SK-N-SH treated with all-trans-retinoic acid at 6 μM for 48 hours (cell line): ENCODE measurements around the gene LCN1.

Experiments
- ATAC-seq: fragments of 200-7000 bp; cut with Tn5 transposase; 3 replicates; pipeline ENCODE4 v1.9.1; 2020; ENCODE audit warnings: mild to moderate bottlenecking, moderate library complexity
- ARNTL ChIP-seq: fragments of 450-650 bp; formaldehyde crosslinking; IDR thresholded peaks from 2 replicates; pipeline ENCODE4 v1.5.0; 2020; ENCODE audit warnings: low read depth, mild to moderate bottlenecking, moderate library complexity, borderline replicate concordance
- CSDC2 ChIP-seq: fragments of 250-450 bp; sonication (Bioruptor Pico); IDR thresholded peaks from 2 replicates; pipeline ENCODE4 v1.5.0; 2020; ENCODE audit warnings: mild to moderate bottlenecking, moderate library complexity
- ESRRG ChIP-seq: fragments of 250-450 bp; sonication (Bioruptor Pico); IDR thresholded peaks from 2 replicates; pipeline ENCODE4 v1.6.1; 2021; ENCODE audit warnings: mild to moderate bottlenecking
- GLIS3 ChIP-seq: fragments of 250-450 bp; sonication (Bioruptor Pico); IDR thresholded peaks from 2 replicates; pipeline ENCODE4 v1.5.0; 2020; ENCODE audit warnings: mild to moderate bottlenecking, moderate library complexity
- ISL1 ChIP-seq: fragments of 250-450 bp; sonication (Bioruptor Pico); IDR thresholded peaks from 2 replicates; pipeline ENCODE4 v2.1.2; 2022; ENCODE audit warnings: mild to moderate bottlenecking, moderate library complexity
- OSR1 ChIP-seq: fragments of 250-450 bp; sonication (Bioruptor Pico); IDR thresholded peaks from 2 replicates; pipeline ENCODE4 v1.8.0; 2022; ENCODE audit warnings: moderate library complexity, mild to moderate bottlenecking, inconsistent platforms
- RARB ChIP-seq: fragments of 250-450 bp; sonication (Bioruptor Pico); IDR thresholded peaks from 2 replicates; pipeline ENCODE4 v1.8.0; 2021; ENCODE audit warnings: mild to moderate bottlenecking, moderate library complexity
- SNAI2 ChIP-seq: fragments of 250-450 bp; sonication (Bioruptor Pico); IDR thresholded peaks from 2 replicates; pipeline ENCODE4 v1.5.0; 2020; ENCODE audit warnings: mild to moderate bottlenecking, moderate library complexity
- TCF4 ChIP-seq: fragments of 250-450 bp; sonication (Bioruptor Pico); IDR thresholded peaks from 2 replicates; pipeline ENCODE4 v1.8.0; 2021; ENCODE audit warnings: mild to moderate bottlenecking, moderate library complexity, borderline replicate concordance
- TOX ChIP-seq: fragments of 250-450 bp; sonication (Bioruptor Pico); IDR thresholded peaks from 2 replicates; pipeline ENCODE4 v1.8.0; 2021; ENCODE audit warnings: mild to moderate bottlenecking, moderate library complexity, borderline replicate concordance
- ZC3H10 ChIP-seq: fragments of 250-450 bp; sonication (Bioruptor Pico); IDR thresholded peaks from 2 replicates; pipeline ENCODE4 v1.5.1; 2021; ENCODE audit warnings: mild to moderate bottlenecking, moderate library complexity
- ZFP3 ChIP-seq: fragments of 250-450 bp; sonication (Bioruptor Pico); IDR thresholded peaks from 2 replicates; pipeline ENCODE4 v1.5.0; 2020; ENCODE audit warnings: mild to moderate bottlenecking, moderate library complexity
- ZFP30 ChIP-seq: fragments of 450-650 bp; formaldehyde crosslinking; IDR thresholded peaks from 2 replicates; pipeline ENCODE4 v1.5.0; 2022; ENCODE audit warnings: mild to moderate bottlenecking, moderate library complexity
- ZNF565 ChIP-seq: fragments of 450-650 bp; formaldehyde crosslinking; conservative IDR thresholded peaks from 2 replicates; pipeline ENCODE4 v1.5.0; 2020; ENCODE audit warnings: low read depth, mild to moderate bottlenecking, moderate library complexity
- ZNF70 ChIP-seq: fragments of 450-650 bp; formaldehyde crosslinking; IDR thresholded peaks from 2 replicates; pipeline ENCODE4 v1.5.0; 2020; ENCODE audit warnings: mild to moderate bottlenecking, moderate library complexity
- ZNF8 ChIP-seq: fragments of 450-650 bp; formaldehyde crosslinking; IDR thresholded peaks from 2 replicates; pipeline ENCODE4 v1.5.0; 2020; ENCODE audit warnings: mild to moderate bottlenecking, moderate library complexity
- TF ChIP-seq, protein P1 (sequence below): fragments of 250-450 bp; sonication (Bioruptor Pico); IDR thresholded peaks from 2 replicates; pipeline ENCODE4 v1.8.0; 2021; ENCODE audit warnings: low read depth, mild to moderate bottlenecking, moderate library complexity, borderline replicate concordance
- TF ChIP-seq, protein P2 (sequence below): fragments of 250-450 bp; sonication (Bioruptor Pico); IDR thresholded peaks from 2 replicates; pipeline ENCODE4 v1.8.0; 2020; ENCODE audit warnings: mild to moderate bottlenecking, moderate library complexity, borderline replicate concordance
- TF ChIP-seq, protein P3 (sequence below): fragments of 250-450 bp; sonication (Bioruptor Pico); IDR thresholded peaks from 2 replicates; pipeline ENCODE4 v1.5.1; 2021; ENCODE audit warnings: mild to moderate bottlenecking, moderate library complexity
- TF ChIP-seq, protein P4 (sequence below): fragments of 250-450 bp; sonication (Bioruptor Pico); IDR thresholded peaks from 2 replicates; pipeline ENCODE4 v1.5.0; 2020; ENCODE audit warnings: mild to moderate bottlenecking, moderate library complexity
- TF ChIP-seq, protein P5 (sequence below): fragments of 250-450 bp; sonication (Bioruptor Pico); IDR thresholded peaks from 2 replicates; pipeline ENCODE4 v1.5.1; 2020; ENCODE audit warnings: low read depth, mild to moderate bottlenecking, moderate library complexity

LCN1 gene

DNA sequence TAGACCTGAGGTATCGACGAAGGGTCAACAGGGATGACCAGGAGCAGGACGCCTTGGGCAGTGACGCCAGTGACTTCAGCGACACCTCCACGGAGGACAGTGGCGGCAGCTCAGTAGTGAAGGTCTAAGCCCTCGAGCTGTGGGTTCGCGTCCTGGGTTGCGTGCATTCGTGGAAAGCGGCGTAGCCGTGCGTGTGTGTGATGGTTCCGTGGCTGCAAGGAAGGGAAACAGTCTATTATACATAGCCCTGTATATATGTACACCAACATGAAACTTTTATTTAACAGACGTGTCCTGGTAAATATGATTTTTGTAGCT lies 33.3 kb upstream of the LCN1 start:
- TF ChIP-seq, protein P1, sequence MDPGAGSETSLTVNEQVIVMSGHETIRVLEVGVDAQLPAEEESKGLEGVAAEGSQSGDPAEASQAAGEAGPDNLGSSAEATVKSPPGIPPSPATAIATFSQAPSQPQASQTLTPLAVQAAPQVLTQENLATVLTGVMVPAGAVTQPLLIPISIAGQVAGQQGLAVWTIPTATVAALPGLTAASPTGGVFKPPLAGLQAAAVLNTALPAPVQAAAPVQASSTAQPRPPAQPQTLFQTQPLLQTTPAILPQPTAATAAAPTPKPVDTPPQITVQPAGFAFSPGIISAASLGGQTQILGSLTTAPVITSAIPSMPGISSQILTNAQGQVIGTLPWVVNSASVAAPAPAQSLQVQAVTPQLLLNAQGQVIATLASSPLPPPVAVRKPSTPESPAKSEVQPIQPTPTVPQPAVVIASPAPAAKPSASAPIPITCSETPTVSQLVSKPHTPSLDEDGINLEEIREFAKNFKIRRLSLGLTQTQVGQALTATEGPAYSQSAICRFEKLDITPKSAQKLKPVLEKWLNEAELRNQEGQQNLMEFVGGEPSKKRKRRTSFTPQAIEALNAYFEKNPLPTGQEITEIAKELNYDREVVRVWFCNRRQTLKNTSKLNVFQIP (CRISPR knock-in tag) = no peak
- TF ChIP-seq TCF4 (CRISPR knock-in tag) (no peak), ISL1 (CRISPR knock-in tag) (no peak)

DNA sequence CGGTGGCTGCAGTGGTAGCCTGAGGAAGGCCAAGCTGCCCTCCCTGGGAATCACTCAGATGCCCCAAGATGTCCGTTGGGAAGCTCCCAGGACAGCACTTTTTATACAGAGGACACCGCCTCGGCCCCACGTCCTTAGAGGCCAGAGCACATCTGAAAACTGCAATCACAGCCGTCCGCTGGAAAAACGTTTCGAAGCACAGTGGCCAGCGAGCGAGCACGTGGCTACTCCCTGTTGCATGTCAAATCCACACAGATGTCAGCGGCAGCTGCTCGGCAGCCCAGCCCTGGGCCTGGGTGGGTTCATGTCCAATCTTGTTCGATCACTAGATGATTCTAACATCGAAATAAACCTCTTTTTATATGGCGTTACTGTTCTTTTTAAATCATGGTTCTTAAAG lies 32.7 kb upstream of the LCN1 start:
- ATAC-seq = no peak
- TF ChIP-seq, protein P2, sequence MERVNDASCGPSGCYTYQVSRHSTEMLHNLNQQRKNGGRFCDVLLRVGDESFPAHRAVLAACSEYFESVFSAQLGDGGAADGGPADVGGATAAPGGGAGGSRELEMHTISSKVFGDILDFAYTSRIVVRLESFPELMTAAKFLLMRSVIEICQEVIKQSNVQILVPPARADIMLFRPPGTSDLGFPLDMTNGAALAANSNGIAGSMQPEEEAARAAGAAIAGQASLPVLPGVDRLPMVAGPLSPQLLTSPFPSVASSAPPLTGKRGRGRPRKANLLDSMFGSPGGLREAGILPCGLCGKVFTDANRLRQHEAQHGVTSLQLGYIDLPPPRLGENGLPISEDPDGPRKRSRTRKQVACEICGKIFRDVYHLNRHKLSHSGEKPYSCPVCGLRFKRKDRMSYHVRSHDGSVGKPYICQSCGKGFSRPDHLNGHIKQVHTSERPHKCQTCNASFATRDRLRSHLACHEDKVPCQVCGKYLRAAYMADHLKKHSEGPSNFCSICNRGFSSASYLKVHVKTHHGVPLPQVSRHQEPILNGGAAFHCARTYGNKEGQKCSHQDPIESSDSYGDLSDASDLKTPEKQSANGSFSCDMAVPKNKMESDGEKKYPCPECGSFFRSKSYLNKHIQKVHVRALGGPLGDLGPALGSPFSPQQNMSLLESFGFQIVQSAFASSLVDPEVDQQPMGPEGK (CRISPR knock-in tag) = no peak
- TF ChIP-seq, protein P3, sequence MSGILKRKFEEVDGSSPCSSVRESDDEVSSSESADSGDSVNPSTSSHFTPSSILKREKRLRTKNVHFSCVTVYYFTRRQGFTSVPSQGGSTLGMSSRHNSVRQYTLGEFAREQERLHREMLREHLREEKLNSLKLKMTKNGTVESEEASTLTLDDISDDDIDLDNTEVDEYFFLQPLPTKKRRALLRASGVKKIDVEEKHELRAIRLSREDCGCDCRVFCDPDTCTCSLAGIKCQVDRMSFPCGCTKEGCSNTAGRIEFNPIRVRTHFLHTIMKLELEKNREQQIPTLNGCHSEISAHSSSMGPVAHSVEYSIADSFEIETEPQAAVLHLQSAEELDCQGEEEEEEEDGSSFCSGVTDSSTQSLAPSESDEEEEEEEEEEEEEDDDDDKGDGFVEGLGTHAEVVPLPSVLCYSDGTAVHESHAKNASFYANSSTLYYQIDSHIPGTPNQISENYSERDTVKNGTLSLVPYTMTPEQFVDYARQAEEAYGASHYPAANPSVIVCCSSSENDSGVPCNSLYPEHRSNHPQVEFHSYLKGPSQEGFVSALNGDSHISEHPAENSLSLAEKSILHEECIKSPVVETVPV (CRISPR knock-in tag) = no peak
- TF ChIP-seq TOX = no peak
- TF ChIP-seq ESRRG (CRISPR knock-in tag) = no peak
- no peak for TF ChIP-seq RARB (CRISPR knock-in tag)
- TF ChIP-seq ARNTL (CRISPR knock-in tag) = no peak
- TF ChIP-seq TCF4 (CRISPR knock-in tag) = no peak
- TF ChIP-seq, protein P1 (CRISPR knock-in tag) = no peak
- TF ChIP-seq SNAI2 (CRISPR knock-in tag) = no peak
- TF ChIP-seq GLIS3 (CRISPR knock-in tag) = no peak
- TF ChIP-seq ZNF8 (CRISPR knock-in tag) = no peak
- TF ChIP-seq ZC3H10 (CRISPR knock-in tag) = no peak
- TF ChIP-seq, protein P4, sequence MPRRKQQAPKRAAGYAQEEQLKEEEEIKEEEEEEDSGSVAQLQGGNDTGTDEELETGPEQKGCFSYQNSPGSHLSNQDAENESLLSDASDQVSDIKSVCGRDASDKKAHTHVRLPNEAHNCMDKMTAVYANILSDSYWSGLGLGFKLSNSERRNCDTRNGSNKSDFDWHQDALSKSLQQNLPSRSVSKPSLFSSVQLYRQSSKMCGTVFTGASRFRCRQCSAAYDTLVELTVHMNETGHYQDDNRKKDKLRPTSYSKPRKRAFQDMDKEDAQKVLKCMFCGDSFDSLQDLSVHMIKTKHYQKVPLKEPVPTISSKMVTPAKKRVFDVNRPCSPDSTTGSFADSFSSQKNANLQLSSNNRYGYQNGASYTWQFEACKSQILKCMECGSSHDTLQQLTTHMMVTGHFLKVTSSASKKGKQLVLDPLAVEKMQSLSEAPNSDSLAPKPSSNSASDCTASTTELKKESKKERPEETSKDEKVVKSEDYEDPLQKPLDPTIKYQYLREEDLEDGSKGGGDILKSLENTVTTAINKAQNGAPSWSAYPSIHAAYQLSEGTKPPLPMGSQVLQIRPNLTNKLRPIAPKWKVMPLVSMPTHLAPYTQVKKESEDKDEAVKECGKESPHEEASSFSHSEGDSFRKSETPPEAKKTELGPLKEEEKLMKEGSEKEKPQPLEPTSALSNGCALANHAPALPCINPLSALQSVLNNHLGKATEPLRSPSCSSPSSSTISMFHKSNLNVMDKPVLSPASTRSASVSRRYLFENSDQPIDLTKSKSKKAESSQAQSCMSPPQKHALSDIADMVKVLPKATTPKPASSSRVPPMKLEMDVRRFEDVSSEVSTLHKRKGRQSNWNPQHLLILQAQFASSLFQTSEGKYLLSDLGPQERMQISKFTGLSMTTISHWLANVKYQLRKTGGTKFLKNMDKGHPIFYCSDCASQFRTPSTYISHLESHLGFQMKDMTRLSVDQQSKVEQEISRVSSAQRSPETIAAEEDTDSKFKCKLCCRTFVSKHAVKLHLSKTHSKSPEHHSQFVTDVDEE = no peak
- no peak for TF ChIP-seq ZFP30 (CRISPR knock-in tag)
- no peak for TF ChIP-seq ZNF70 (CRISPR knock-in tag)
- TF ChIP-seq ISL1 (CRISPR knock-in tag) = no peak
- TF ChIP-seq OSR1 (CRISPR knock-in tag) = no peak
- TF ChIP-seq, protein P5, sequence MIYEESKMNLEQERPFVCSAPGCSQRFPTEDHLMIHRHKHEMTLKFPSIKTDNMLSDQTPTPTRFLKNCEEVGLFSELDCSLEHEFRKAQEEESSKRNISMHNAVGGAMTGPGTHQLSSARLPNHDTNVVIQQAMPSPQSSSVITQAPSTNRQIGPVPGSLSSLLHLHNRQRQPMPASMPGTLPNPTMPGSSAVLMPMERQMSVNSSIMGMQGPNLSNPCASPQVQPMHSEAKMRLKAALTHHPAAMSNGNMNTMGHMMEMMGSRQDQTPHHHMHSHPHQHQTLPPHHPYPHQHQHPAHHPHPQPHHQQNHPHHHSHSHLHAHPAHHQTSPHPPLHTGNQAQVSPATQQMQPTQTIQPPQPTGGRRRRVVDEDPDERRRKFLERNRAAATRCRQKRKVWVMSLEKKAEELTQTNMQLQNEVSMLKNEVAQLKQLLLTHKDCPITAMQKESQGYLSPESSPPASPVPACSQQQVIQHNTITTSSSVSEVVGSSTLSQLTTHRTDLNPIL (CRISPR knock-in tag) = no peak
- no peak for TF ChIP-seq ZFP3 (CRISPR knock-in tag)
- TF ChIP-seq, all 23 proteins: peak for 0

More for the DNA sequence above, 33.3 kb upstream of the LCN1 start:
- no peak for ATAC-seq

DNA sequence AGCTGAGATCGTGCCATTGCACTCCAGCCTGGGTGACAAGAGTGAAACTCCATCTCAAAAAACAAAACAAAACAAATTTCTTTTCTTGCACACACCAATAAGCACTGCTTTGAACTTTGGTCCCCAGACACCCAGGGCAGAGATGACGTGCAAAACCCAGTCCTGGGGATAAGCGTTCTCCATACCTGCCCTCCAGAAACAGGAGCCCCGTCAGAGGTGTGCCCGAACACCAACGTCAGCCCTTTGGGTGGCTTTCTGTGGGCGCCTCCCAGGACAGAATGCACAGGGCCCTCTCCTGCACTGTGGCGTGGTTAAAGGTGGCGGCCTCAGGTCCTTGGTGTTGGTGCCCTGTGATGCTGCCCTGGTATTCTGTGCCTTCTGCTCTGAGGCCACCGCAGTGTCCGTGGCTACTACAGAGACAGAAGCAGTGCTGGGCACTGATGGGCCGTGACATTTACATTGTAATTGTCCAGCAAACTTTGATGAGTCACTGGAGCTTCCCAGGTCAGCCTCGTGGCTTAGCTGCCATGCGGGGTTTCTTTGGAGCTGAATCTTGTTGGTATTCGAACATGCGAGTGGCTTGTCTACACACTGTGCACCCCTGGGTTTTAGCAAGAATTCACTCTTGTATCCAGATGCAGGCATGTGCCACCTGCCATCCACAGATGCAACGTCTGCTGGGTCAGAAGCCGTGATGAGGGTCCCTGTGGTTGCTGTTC lies 31.9 kb upstream of the LCN1 start:
- no peak for ATAC-seq
- TF ChIP-seq, protein P1 (CRISPR knock-in tag) = no peak
- TF ChIP-seq ZNF565 = no peak
- no peak for TF ChIP-seq ISL1 (CRISPR knock-in tag)
- TF ChIP-seq, protein P5 (CRISPR knock-in tag) = no peak
- TF ChIP-seq, protein P3 (CRISPR knock-in tag) = no peak
- no peak for TF ChIP-seq SNAI2 (CRISPR knock-in tag)
- no peak for TF ChIP-seq ZC3H10 (CRISPR knock-in tag)
- no peak for TF ChIP-seq ZNF70 (CRISPR knock-in tag)
- TF ChIP-seq CSDC2 (CRISPR knock-in tag) = no peak
- no peak for TF ChIP-seq TOX
- TF ChIP-seq GLIS3 (CRISPR knock-in tag) = no peak
